Activated CD4-positive, alpha-beta T cell treated with anti-CD3 and anti-CD28 coated beads, Interleukin-2, amount 50 U/mL, for 48 hours (primary cell): ENCODE results near the gene SLC41A3.
"Not testable (repeated sequence)": the region's sequence is repeated elsewhere in the genome, so short reads cannot be mapped to it uniquely, and the experiment has no call there.

Source experiments
- DNase-seq, 2 experiments: peaks; one replicate each; pipeline ENCODE4 v3.0.0-alpha.2; 2020

SLC41A3 gene

GRCh38 chr3:126025116-126025729, 58.7 kb downstream of the SLC41A3 start:
- DNase-seq, result no peak

GRCh38 chr3:126024049-126024854, 59.7 kb downstream of the SLC41A3 start:
- no peak for DNase-seq

- DNase-seq, result no peak
These were observed 60.5 kb downstream of the SLC41A3 start for GRCh38 chr3:126023390-126023789.

- no peak for DNase-seq
These were observed 61.1 kb downstream of the SLC41A3 start for GRCh38 chr3:126022741-126023359.

- DNase-seq, result no peak
These were observed 62.2 kb downstream of the SLC41A3 start for GRCh38 chr3:126021702-126022101.

GRCh38 chr3:126021224-126021623, 62.7 kb downstream of the SLC41A3 start:
- no peak for DNase-seq

GRCh38 chr3:126019683-126020082, 64.2 kb downstream of the SLC41A3 start:
- no peak for DNase-seq

GRCh38 chr3:126018995-126019394, 64.9 kb downstream of the SLC41A3 start:
- DNase-seq, result no peak

- DNase-seq, result no peak
These were observed 65.4 kb downstream of the SLC41A3 start for GRCh38 chr3:126018545-126018944.

- DNase-seq, result no peak
These were observed 66.6 kb downstream of the SLC41A3 start for GRCh38 chr3:126017362-126017761.

GRCh38 chr3:126016616-126017015, 67.3 kb downstream of the SLC41A3 start:
- DNase-seq, result no peak

GRCh38 chr3:126015075-126015474, 68.8 kb downstream of the SLC41A3 start:
- no peak for DNase-seq

GRCh38 chr3:126014252-126014651, 69.7 kb downstream of the SLC41A3 start:
- no peak for DNase-seq

GRCh38 chr3:126013751-126014156, 70.2 kb downstream of the SLC41A3 start:
- DNase-seq, result no peak

- no peak for DNase-seq
These were observed 74.7 kb downstream of the SLC41A3 start for GRCh38 chr3:126009181-126009580.

GRCh38 chr3:126008219-126008618, 75.7 kb downstream of the SLC41A3 start:
- DNase-seq, result no peak

GRCh38 chr3:126005951-126006350, 78.0 kb downstream of the SLC41A3 start:
- DNase-seq, result no peak

- no peak for DNase-seq
These were observed 79.2 kb downstream of the SLC41A3 start for GRCh38 chr3:126004692-126005091.

- DNase-seq, result no peak
These were observed 79.7 kb downstream of the SLC41A3 start for GRCh38 chr3:126004217-126004616.

- no peak for DNase-seq
These were observed 80.3 kb downstream of the SLC41A3 start for GRCh38 chr3:126003447-126004190.

- DNase-seq, result no peak
These were observed 81.7 kb downstream of the SLC41A3 start for GRCh38 chr3:126002189-126002588.

GRCh38 chr3:125996751-125997150, 87.2 kb downstream of the SLC41A3 start:
- not testable (repeated sequence) for DNase-seq

- peak; percentile 62 to 72 for DNase-seq
These were observed 93.5 kb downstream of the SLC41A3 start for GRCh38 chr3:125990253-125990970.
